HG02852 (cell line): ENCODE data around the gene ZFP28.

ENCODE experiments used
- ATAC-seq: cut with Tn5 transposase; IDR thresholded peaks from one replicate; pipeline ENCODE4 v1.9.1; 2021; ENCODE audit warnings: mild to moderate bottlenecking, moderate library complexity; ENCODE audit not compliant: unreplicated experiment

ZFP28 gene

DNA sequence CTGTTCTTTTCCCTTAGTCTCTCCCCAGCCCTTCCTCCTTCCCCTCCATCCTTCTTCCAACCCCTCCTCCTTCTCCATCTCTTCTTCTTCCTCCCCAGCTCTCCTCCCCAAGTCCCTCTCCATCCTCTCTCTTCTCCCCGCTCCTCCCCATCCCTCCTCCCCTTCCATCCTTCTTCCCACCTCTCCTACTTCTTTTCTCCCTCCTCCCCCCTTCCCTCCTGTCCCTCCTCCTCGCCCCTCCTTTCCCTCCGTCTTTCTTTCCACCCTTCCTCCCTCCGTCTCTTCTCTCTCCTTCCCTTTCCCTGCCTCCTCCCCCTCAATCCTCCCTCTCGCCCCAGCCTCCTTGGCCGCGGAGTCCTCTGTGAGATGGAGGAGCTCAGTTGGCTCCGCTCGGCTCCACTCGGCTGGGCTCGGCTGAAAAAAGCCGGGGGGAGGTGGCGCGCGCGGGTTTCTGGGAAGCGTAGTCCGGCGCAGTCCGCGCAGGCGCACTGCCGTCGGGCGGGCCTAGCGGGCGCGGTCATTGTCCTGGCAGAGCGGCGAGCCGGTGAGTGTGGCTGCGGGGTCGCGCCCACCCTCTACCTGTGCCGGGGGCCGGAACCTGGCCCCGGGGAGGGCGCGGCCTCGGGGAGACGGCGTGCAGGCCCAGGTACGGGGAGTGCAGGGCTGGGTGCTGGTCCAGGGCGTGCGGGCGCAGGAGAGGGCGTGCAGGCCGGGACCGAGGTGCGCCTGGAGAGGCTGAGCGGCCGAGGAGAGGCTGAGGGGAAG, 56.2 kb downstream of the ZFP28 start, which contains the start of gene ZNF71:
Gene ZNF71, plus strand, starts transcription at position 520 of the 765 bp plus-strand sequence. CDS start 6,257 bp downstream, outside the sequence.
- ATAC-seq, result peak; percentile 96

DNA sequence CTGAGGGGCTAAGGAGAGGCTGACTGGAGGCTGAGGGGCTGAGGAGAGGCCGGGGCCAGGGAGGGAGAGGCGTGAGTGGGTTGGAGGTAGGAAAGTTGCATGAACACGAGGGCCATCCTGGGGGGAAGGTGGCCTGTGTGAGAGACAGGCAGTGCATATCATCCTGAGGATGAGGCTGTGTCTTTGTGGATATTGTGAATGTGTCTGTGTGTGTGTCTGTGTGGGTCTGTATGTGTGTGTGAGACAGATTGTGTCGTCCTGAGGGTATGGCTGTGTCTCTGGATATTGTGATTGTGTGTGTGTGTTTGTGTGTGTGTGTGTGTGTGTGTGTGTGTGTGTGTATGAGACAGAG, 56.8 kb downstream of the ZFP28 start:
- ATAC-seq, result peak; percentile 6

DNA sequence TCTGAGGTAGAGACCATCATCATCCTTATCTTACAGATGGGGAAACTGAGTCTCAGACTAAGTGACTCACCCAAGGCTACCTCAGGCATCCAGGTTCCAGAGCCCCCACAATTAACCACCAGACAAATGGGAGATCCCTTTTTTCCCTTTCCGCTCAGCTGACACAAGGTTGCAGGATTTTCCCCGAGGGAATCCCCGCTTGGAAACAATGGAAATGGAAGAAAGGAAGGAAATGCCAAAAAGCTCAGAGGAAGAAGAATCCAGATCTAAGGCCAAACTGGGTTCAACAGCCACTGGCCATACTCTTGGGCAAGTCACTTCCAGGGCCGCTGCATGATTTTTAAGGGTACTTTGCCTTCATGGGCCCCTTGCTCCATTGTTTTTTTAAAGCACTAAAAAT, 57.9 kb downstream of the ZFP28 start:
- no peak for ATAC-seq

DNA sequence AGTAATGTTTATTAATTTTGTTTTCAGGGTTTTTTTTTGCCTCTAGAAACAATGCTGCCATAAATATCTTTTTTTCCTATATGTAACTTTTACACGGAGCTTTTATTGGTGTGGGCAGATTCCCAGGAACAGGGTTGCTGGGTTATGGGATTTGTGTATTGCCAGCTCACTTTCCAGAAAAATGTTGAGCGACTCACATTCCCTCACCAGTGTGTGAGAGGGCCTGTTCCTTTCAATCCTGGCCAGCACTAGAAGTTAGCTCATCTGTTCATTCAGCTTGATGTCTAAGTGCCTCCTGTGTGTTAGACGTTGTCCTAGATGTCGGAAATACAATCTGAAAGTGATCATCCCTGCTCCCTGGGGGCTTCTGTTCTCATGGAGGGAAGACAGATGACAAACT, 58.9 kb downstream of the ZFP28 start:
- no peak for ATAC-seq

DNA sequence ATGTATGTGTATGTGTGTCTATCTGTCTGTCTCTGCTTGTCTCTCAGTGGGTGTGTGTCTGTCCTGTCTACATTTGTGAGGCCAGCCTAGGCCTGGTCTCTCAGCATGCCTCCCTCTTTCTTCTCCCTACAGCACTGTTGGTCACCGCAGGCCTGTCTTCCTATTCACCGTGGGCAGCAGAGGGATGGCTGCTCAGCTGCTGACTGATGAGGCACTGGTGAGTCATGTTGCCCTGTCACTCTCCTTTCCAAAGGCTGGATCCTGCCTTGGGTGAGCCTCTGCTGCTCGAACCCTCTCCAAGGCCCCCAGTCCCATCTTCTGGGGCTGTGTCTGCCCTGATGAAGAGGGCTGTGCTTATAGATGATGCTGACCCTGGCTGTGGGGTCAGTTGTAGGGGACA, 62.6 kb downstream of the ZFP28 start:
- ATAC-seq, result no peak

DNA sequence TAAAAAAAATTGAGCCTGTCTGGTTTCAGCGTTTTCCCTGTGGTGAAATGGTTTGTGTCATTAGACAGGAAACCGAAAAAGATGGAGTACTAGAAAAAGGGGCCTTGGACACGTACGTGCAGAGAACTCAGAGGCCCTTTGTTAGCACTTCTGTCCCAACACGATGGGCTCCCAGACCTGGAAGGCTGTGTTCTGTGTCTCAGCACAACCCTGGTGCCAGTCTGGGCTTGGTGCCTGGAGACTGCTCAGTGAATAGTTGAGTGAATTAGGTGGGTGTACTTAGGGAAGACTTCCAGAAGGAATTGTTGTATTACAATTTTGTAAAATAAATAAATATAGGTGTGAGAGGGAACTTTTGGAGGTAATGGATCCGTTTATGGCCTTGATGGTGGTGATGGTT, 65.1 kb downstream of the ZFP28 start:
- no peak for ATAC-seq
